Calu3 (cell line): ENCODE data around the gene TJP2. TPM values are rescaled to one million over a fixed set of nuclear protein-coding genes. Genes with fewer than 3 reads are reported as not detected.

Experiments
- BruUV-seq: library from RNA; stranded (reverse); fragments of 400-500 nt; replicated peaks from 2 replicates; lab custom pipeline; 2021; lab: Mats Ljungman, UMichigan
- CTCF ChIA-PET: fragments of 300-600 bp; sonication (Branson Sonifier 250); formaldehyde crosslinking; loops from one replicate; lab custom pipeline; 2022; ENCODE audit warnings: antibody characterized with exemption; lab: Charles Lee
- DNase-seq: peaks from one replicate; pipeline ENCODE4 v3.0.0; 2022
- H3K27ac Mint-ChIP-seq: one replicate; pipeline ENCODE4 v1.8.0; 2022; ENCODE audit warnings: mixed read lengths; ENCODE audit not compliant: unreplicated experiment
- H3K27me3 Mint-ChIP-seq: one replicate; pipeline ENCODE4 v1.8.0; 2022; ENCODE audit warnings: mixed read lengths; ENCODE audit not compliant: unreplicated experiment
- H3K36me3 Mint-ChIP-seq: one replicate; pipeline ENCODE4 v1.8.0; 2022; ENCODE audit warnings: mild to moderate bottlenecking, moderate library complexity, mixed read lengths; ENCODE audit not compliant: insufficient read depth, unreplicated experiment
- H3K4me1 Mint-ChIP-seq: one replicate; pipeline ENCODE4 v1.8.0; 2022; ENCODE audit warnings: mild to moderate bottlenecking, low read depth, mixed read lengths; ENCODE audit not compliant: unreplicated experiment
- H3K4me3 Mint-ChIP-seq: one replicate; pipeline ENCODE4 v1.8.0; 2022; ENCODE audit warnings: mild to moderate bottlenecking, low read depth, moderate library complexity, mixed read lengths; ENCODE audit not compliant: unreplicated experiment
- H3K9me3 Mint-ChIP-seq: one replicate; pipeline ENCODE4 v1.8.0; 2022; ENCODE audit warnings: low read depth, mixed read lengths; ENCODE audit not compliant: unreplicated experiment
- CTCF ChIP-seq: fragments of 200-600 bp; IDR thresholded peaks from one replicate; pipeline ENCODE4 v1.8.0; 2022; ENCODE audit warnings: antibody characterized with exemption; ENCODE audit not compliant: unreplicated experiment
- intact Hi-C: fragments of 100-400 bp; cut with micrococcal nuclease; formaldehyde crosslinking; loops from one replicate; pipeline ENCODE4 v1.10.0; 2022; ENCODE audit not compliant: unreplicated experiment
- total RNA-seq: library from RNA; stranded (reverse); gene quantifications from 2 replicates; pipeline ENCODE4 v1.2.3, GENCODE V29; 2022

The TJP2 gene
- total RNA-seq, 1 experiment from 2014 or later, result 139 TPM

GRCh38 chr9:69272212-69272611, 98.1 kb downstream of the TJP2 start:
- H3K4me1 Mint-ChIP-seq, result no peaks in the 10 kb centered on the region
- BruUV-seq, result no TSS peak
- CTCF ChIA-PET, result no interaction called here
- H3K36me3 Mint-ChIP-seq, result no peaks in the 10 kb centered on the region
- no peak overlapping the region for H3K4me3 Mint-ChIP-seq
- no peak for TF ChIP-seq CTCF
- no peak for DNase-seq
- no peak overlapping the region for H3K27ac Mint-ChIP-seq
- H3K9me3 Mint-ChIP-seq, result no peaks in the 10 kb centered on the region
- H3K27me3 Mint-ChIP-seq, result no peaks in the 10 kb centered on the region
- intact Hi-C loops, result no loop called here

- no TSS peak for BruUV-seq
- no peak for DNase-seq
- no peak for TF ChIP-seq CTCF
- Mint-ChIP-seq H3K27ac (no peak overlapping the region), H3K4me1 (no peaks in the 10 kb centered on the region), H3K4me3 (no peak overlapping the region), H3K27me3 (no peaks in the 10 kb centered on the region), H3K9me3 (no peaks in the 10 kb centered on the region), H3K36me3 (no peaks in the 10 kb centered on the region)
- intact Hi-C loops, result no loop called here
- CTCF ChIA-PET, result no interaction called here
These were observed 99.1 kb downstream of the TJP2 start for GRCh38 chr9:69273161-69273560.

- H3K27ac Mint-ChIP-seq, result no peak overlapping the region
- H3K4me3 Mint-ChIP-seq, result no peak overlapping the region
- H3K36me3 Mint-ChIP-seq, result no peaks in the 10 kb centered on the region
- no peaks in the 10 kb centered on the region for H3K4me1 Mint-ChIP-seq
- no peak for TF ChIP-seq CTCF
- no peaks in the 10 kb centered on the region for H3K9me3 Mint-ChIP-seq
- H3K27me3 Mint-ChIP-seq, result no peaks in the 10 kb centered on the region
- intact Hi-C loops, result no loop called here
- CTCF ChIA-PET, result no interaction called here
- no peak for DNase-seq
- BruUV-seq, result no TSS peak
These were observed 102.7 kb downstream of the TJP2 start for GRCh38 chr9:69276775-69277174.

GRCh38 chr9:69279084-69279731, 105.1 kb downstream of the TJP2 start:
- TF ChIP-seq CTCF, result no peak
- no peak overlapping the region for H3K27ac Mint-ChIP-seq
- CTCF ChIA-PET, result interaction anchor here (0.7 kb wide), 1 partner anchor 1701 kb away, joined by 3 read pairs; no protein-coding TSS in a partner anchor
- BruUV-seq, result no TSS peak
- H3K27me3 Mint-ChIP-seq, result peaks cover under 1% of the 10 kb centered on the region
- H3K9me3 Mint-ChIP-seq, result no peaks in the 10 kb centered on the region
- DNase-seq, result no peak
- H3K4me3 Mint-ChIP-seq, result no peak overlapping the region
- intact Hi-C loops, result no loop called here
- H3K4me1 Mint-ChIP-seq, result no peaks in the 10 kb centered on the region
- H3K36me3 Mint-ChIP-seq, result no peaks in the 10 kb centered on the region
